H9 (cell line): Measurements from ENCODE around the gene IL15. TPM values are rescaled to one million over a fixed set of nuclear protein-coding genes. Genes with fewer than 3 reads are reported as not detected.

Experiments used
- DNase-seq: peaks from one replicate; pipeline ENCODE4 v3.0.0-alpha.2; 2017
- H2AFZ ChIP-seq: one replicate; pipeline ENCODE4 v1.6.1; 2013; ENCODE audit warnings: mild to moderate bottlenecking, low read length, control low read depth, moderate library complexity
- H2AK5ac ChIP-seq: 2 replicates; pipeline ENCODE4 v1.6.1; 2013; ENCODE audit warnings: low read length, control low read depth, mixed read lengths; ENCODE audit not compliant: insufficient read length
- H2BK120ac ChIP-seq: one replicate; pipeline ENCODE4 v1.6.1; 2013; ENCODE audit warnings: low read depth, mild to moderate bottlenecking, low read length, control low read depth, inconsistent platforms; ENCODE audit not compliant: poor library complexity, severe bottlenecking
- H2BK12ac ChIP-seq: 2 replicates; pipeline ENCODE4 v1.6.1; 2013; ENCODE audit warnings: low read length, control low read depth, mixed read lengths, low read depth; ENCODE audit not compliant: insufficient read length
- H2BK15ac ChIP-seq: 2 replicates; pipeline ENCODE4 v1.6.1; 2013; ENCODE audit warnings: low read depth, low read length, control low read depth
- H2BK20ac ChIP-seq: one replicate; pipeline ENCODE4 v1.6.1; 2013; ENCODE audit warnings: low read depth, mild to moderate bottlenecking, low read length, control low read depth, inconsistent platforms; ENCODE audit not compliant: poor library complexity, severe bottlenecking
- H2BK5ac ChIP-seq: 2 replicates; pipeline ENCODE4 v1.6.1; 2013; ENCODE audit warnings: low read length, control low read depth, mixed read lengths; ENCODE audit not compliant: insufficient read length
- H3K14ac ChIP-seq: 2 replicates; pipeline ENCODE4 v1.6.1; 2013; ENCODE audit warnings: low read length, control low read depth; ENCODE audit not compliant: insufficient read depth
- H3K18ac ChIP-seq: 2 replicates; pipeline ENCODE4 v1.6.1; 2013; ENCODE audit warnings: low read depth, mild to moderate bottlenecking, mixed read lengths, low read length, control low read depth; ENCODE audit not compliant: insufficient read length
- H3K23ac ChIP-seq: 2 replicates; pipeline ENCODE4 v1.6.1; 2013; ENCODE audit warnings: low read length, control low read depth, mixed read lengths, low read depth; ENCODE audit not compliant: insufficient read length
- H3K23me2 ChIP-seq: 2 replicates; pipeline ENCODE4 v1.6.1; 2013; ENCODE audit warnings: low read depth, mild to moderate bottlenecking, mixed read lengths, low read length, control low read depth; ENCODE audit not compliant: insufficient read length, poor library complexity, severe bottlenecking
- H3K27ac ChIP-seq: 2 replicates; pipeline ENCODE4 v1.5.1; 2013; ENCODE audit warnings: low read length, control low read depth, mixed read lengths, low read depth; ENCODE audit not compliant: insufficient read length
- H3K27me3 ChIP-seq: 2 replicates; pipeline ENCODE4 v1.6.1; 2013; ENCODE audit warnings: low read length, control low read depth, inconsistent platforms; ENCODE audit not compliant: insufficient read depth
- H3K4ac ChIP-seq: 2 replicates; pipeline ENCODE4 v1.6.1; 2013; ENCODE audit warnings: low read depth, mild to moderate bottlenecking, control low read depth, inconsistent platforms, low read length, moderate library complexity
- H3K4me1 ChIP-seq: 2 replicates; pipeline ENCODE4 v1.6.1; 2013; ENCODE audit warnings: low read length, control low read depth, inconsistent platforms; ENCODE audit not compliant: insufficient read depth
- H3K4me2 ChIP-seq: 2 replicates; pipeline ENCODE4 v1.6.1; 2013; ENCODE audit warnings: low read length, control low read depth, mixed read lengths; ENCODE audit not compliant: insufficient read length, insufficient read depth
- H3K56ac ChIP-seq: 2 replicates; pipeline ENCODE4 v1.6.1; 2013; ENCODE audit warnings: low read depth, mild to moderate bottlenecking, mixed read lengths, low read length, control low read depth; ENCODE audit not compliant: insufficient read length
- H3K79me1 ChIP-seq: 2 replicates; pipeline ENCODE4 v1.6.1; 2013; ENCODE audit warnings: low read depth, mild to moderate bottlenecking, moderate library complexity, low read length, control low read depth, inconsistent platforms; ENCODE audit not compliant: insufficient read depth, poor library complexity, severe bottlenecking
- H3K79me2 ChIP-seq: 2 replicates; pipeline ENCODE4 v1.6.1; 2013; ENCODE audit warnings: low read length, control low read depth, inconsistent platforms; ENCODE audit not compliant: insufficient read depth
- H3K9ac ChIP-seq: 2 replicates; pipeline ENCODE4 v1.6.1; 2013; ENCODE audit warnings: low read length, control low read depth, mixed read lengths; ENCODE audit not compliant: insufficient read length; ENCODE audit errors: extremely low read depth
- H3K9me3 ChIP-seq: one replicate; pipeline ENCODE4 v1.6.1; 2013; ENCODE audit warnings: low read depth, low read length, inconsistent platforms; ENCODE audit not compliant: control insufficient read depth
- H3T11ph ChIP-seq: one replicate; pipeline ENCODE4 v1.6.1; 2013; ENCODE audit warnings: mild to moderate bottlenecking, low read length, control low read depth, inconsistent platforms
- H4K20me1 ChIP-seq: one replicate; pipeline ENCODE4 v1.6.1; 2013; ENCODE audit not compliant: control insufficient read depth, insufficient read length, insufficient read depth
- H4K5ac ChIP-seq: 2 replicates; pipeline ENCODE4 v1.6.1; 2013; ENCODE audit warnings: low read depth, mild to moderate bottlenecking, mixed read lengths, low read length, control low read depth; ENCODE audit not compliant: insufficient read length
- H4K8ac ChIP-seq: replicated peaks from 2 replicates; pipeline ENCODE4 v1.6.1; 2013; ENCODE audit warnings: low read length, control low read depth, mixed read lengths, low read depth; ENCODE audit not compliant: insufficient read length
- H4K91ac ChIP-seq: 2 replicates; pipeline ENCODE4 v1.6.1; 2013; ENCODE audit warnings: low read depth, mild to moderate bottlenecking, moderate library complexity, mixed read lengths, low read length, control low read depth; ENCODE audit not compliant: insufficient read length
- H3K27ac Mint-ChIP-seq, 3 experiments: 2 replicates in 2 of 3; 3 replicates in 1 of 3; pipeline ENCODE4 v1.8.0; 2020 to 2021; ENCODE audit warnings: mixed read lengths in 3 of 3, mild to moderate bottlenecking in 1 of 3, moderate library complexity in 1 of 3
- H3K27me3 Mint-ChIP-seq: 2 replicates; pipeline ENCODE4 v1.8.0; 2021; ENCODE audit warnings: low read depth, mild to moderate bottlenecking, moderate library complexity, mixed read lengths
- H3K36me3 Mint-ChIP-seq, 3 experiments: 2 replicates in 2 of 3; 3 replicates in 1 of 3; pipeline ENCODE4 v1.8.0; 2020 to 2021; ENCODE audit warnings: low read depth in 3 of 3, mixed read lengths in 3 of 3; ENCODE audit not compliant: insufficient read depth in 1 of 3
- H3K4me1 Mint-ChIP-seq, 2 experiments: 2 replicates each; pipeline ENCODE4 v1.8.0; 2020; ENCODE audit warnings: mixed read lengths in 2 of 2
- H3K4me3 Mint-ChIP-seq, 2 experiments: 2 replicates in 1 of 2; 3 replicates in 1 of 2; pipeline ENCODE4 v1.8.0; 2020 to 2021; ENCODE audit warnings: mild to moderate bottlenecking in 2 of 2, mixed read lengths in 2 of 2, moderate library complexity in 1 of 2
- H3K9me3 Mint-ChIP-seq, 2 experiments: 2 replicates in 1 of 2; 3 replicates in 1 of 2; pipeline ENCODE4 v1.8.0; 2020; ENCODE audit warnings: mild to moderate bottlenecking in 2 of 2, mixed read lengths in 2 of 2, moderate library complexity in 1 of 2
- CTCF ChIP-seq: fragments of 200-600 bp; sonication (generic); conservative IDR thresholded peaks from 3 replicates; pipeline ENCODE4 v1.8.0; 2021; ENCODE audit warnings: antibody characterized with exemption, mild to moderate bottlenecking
- WGBS: extraction: QIAGEN DNeasy Blood & Tissue Kit; methylation state at CpG from one replicate; pipeline ENCODE4 v1.1.7; 2013; ENCODE audit warnings: missing lambda C conversion rate, low lambda C conversion rate, mixed read lengths; ENCODE audit not compliant: insufficient read length; ENCODE audit errors: extremely low coverage; 5-methylcytosine and 5-hydroxymethylcytosine counted together
- total RNA-seq: library from RNA; stranded (reverse); gene quantifications from 2 replicates; pipeline ENCODE4 v1.2.1, GENCODE V29; 2021

IL15 gene
- total RNA-seq, 1 experiment from 2014 or later = 0.61 TPM

- no peak for DNase-seq
- Histone ChIP-seq H3K4ac (no peak overlapping the region), H2AFZ (no peak overlapping the region), H4K8ac (no peak overlapping the region), H3T11ph (no peak overlapping the region), H3K4me1 (no peaks in the 10 kb centered on the region; the same call in 1 of the 2 replicates), H3K9ac (no peak overlapping the region), H3K14ac (no peak overlapping the region), H2AK5ac (no peak overlapping the region), H2BK5ac (no peak overlapping the region), H4K5ac (no peak overlapping the region), H4K91ac (no peak overlapping the region), H3K23me2 (no peaks in the 10 kb centered on the region), H2BK15ac (no peak overlapping the region), H4K20me1 (no peaks in the 10 kb centered on the region), H3K27ac (no peak overlapping the region), H3K79me2 (no peaks in the 10 kb centered on the region), H3K56ac (no peak overlapping the region), H3K9me3 (no peaks in the 10 kb centered on the region), H3K27me3 (no peaks in the 10 kb centered on the region), H3K79me1 (no peaks in the 10 kb centered on the region), H2BK120ac (no peak overlapping the region), H3K23ac (no peak overlapping the region), H3K18ac (no peak overlapping the region), H3K4me2 (no peak overlapping the region), H2BK20ac (no peak overlapping the region), H2BK12ac (no peak overlapping the region)
- no peaks in the 10 kb centered on the region for H3K27me3 Mint-ChIP-seq
- peaks cover 17 to 25% of the 10 kb centered on the region in 2 experiments for H3K4me1 Mint-ChIP-seq
- H3K27ac Mint-ChIP-seq = no peak overlapping the region; a peak in 1 of 7 replicates
- H3K9me3 Mint-ChIP-seq = peaks cover 0 to 6% of the 10 kb centered on the region in 2 experiments; a peak in 2 of 5 replicates
- no CpG with 5 or more reads among the region's 4 CpGs for WGBS
- H3K4me3 Mint-ChIP-seq = no peak overlapping the region
- TF ChIP-seq CTCF = no peak
- peaks cover 0 to 4% (median 2%) of the 10 kb centered on the region in 3 experiments; a peak in 3 of 7 replicates for H3K36me3 Mint-ChIP-seq
Measured at GRCh38 chr4:141768954-141769353, 132.6 kb downstream of the IL15 start.
